ENCODE data around the gene DGKA. TPM values are rescaled to one million over a fixed set of nuclear protein-coding genes. Genes with fewer than 3 reads are reported as not detected.

Gene DGKA
- total and polyA plus RNA-seq, 2 experiments from 2014 or later, result 16.1 to 24.6 TPM

- TF ChIP-seq REST (IDR thresholded peaks at IDR 0.05; ENCODE audit: unreplicated experiment), result no peak
- TF ChIP-seq, protein P1, sequence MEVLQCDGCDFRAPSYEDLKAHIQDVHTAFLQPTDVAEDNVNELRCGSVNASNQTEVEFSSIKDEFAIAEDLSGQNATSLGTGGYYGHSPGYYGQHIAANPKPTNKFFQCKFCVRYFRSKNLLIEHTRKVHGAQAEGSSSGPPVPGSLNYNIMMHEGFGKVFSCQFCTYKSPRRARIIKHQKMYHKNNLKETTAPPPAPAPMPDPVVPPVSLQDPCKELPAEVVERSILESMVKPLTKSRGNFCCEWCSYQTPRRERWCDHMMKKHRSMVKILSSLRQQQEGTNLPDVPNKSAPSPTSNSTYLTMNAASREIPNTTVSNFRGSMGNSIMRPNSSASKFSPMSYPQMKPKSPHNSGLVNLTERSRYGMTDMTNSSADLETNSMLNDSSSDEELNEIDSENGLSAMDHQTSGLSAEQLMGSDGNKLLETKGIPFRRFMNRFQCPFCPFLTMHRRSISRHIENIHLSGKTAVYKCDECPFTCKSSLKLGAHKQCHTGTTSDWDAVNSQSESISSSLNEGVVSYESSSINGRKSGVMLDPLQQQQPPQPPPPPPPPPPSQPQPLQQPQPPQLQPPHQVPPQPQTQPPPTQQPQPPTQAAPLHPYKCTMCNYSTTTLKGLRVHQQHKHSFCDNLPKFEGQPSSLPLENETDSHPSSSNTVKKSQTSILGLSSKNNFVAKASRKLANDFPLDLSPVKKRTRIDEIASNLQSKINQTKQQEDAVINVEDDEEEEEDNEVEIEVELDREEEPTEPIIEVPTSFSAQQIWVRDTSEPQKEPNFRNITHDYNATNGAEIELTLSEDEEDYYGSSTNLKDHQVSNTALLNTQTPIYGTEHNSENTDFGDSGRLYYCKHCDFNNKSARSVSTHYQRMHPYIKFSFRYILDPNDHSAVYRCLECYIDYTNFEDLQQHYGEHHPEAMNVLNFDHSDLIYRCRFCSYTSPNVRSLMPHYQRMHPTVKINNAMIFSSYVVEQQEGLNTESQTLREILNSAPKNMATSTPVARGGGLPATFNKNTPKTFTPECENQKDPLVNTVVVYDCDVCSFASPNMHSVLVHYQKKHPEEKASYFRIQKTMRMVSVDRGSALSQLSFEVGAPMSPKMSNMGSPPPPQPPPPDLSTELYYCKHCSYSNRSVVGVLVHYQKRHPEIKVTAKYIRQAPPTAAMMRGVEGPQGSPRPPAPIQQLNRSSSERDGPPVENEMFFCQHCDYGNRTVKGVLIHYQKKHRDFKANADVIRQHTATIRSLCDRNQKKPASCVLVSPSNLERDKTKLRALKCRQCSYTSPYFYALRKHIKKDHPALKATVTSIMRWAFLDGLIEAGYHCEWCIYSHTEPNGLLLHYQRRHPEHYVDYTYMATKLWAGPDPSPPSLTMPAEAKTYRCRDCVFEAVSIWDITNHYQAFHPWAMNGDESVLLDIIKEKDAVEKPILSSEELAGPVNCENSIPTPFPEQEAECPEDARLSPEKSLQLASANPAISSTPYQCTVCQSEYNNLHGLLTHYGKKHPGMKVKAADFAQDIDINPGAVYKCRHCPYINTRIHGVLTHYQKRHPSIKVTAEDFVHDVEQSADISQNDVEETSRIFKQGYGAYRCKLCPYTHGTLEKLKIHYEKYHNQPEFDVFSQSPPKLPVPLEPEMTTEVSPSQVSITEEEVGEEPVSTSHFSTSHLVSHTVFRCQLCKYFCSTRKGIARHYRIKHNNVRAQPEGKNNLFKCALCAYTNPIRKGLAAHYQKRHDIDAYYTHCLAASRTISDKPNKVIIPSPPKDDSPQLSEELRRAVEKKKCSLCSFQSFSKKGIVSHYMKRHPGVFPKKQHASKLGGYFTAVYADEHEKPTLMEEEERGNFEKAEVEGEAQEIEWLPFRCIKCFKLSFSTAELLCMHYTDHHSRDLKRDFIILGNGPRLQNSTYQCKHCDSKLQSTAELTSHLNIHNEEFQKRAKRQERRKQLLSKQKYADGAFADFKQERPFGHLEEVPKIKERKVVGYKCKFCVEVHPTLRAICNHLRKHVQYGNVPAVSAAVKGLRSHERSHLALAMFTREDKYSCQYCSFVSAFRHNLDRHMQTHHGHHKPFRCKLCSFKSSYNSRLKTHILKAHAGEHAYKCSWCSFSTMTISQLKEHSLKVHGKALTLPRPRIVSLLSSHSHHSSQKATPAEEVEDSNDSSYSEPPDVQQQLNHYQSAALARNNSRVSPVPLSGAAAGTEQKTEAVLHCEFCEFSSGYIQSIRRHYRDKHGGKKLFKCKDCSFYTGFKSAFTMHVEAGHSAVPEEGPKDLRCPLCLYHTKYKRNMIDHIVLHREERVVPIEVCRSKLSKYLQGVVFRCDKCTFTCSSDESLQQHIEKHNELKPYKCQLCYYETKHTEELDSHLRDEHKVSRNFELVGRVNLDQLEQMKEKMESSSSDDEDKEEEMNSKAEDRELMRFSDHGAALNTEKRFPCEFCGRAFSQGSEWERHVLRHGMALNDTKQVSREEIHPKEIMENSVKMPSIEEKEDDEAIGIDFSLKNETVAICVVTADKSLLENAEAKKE (CRISPR knock-in tag; IDR thresholded peaks at IDR 0.05), result no peak
These were observed 41.5 kb downstream of the DGKA start (continued) for GRCh38 chr12:55972456-55972855.

- Histone ChIP-seq H3K9me2 (ENCODE audit: insufficient read depth) (no peaks in the 10 kb centered on the region), H3K79me2 (replicated peaks; ENCODE audit: insufficient read depth) (peaks cover 44% of the 10 kb centered on the region), H3K36me3 (ENCODE audit: insufficient read depth) (0 out of 2 replicates have a peak, but pooled peaks cover 8% of the 10 kb centered on the region), H3F3A (replicated peaks; ENCODE audit: low read depth) (no peaks in the 10 kb centered on the region; the same call in 1 of the 2 replicates), H4K20me1 (replicated peaks; ENCODE audit: insufficient read depth) (peaks cover 6% of the 10 kb centered on the region; the same call in 1 of the 2 replicates), H3K27ac (ENCODE audit: low read depth) (peak overlapping the region; percentile 82), H2AFZ (no peak overlapping the region), H3K4me3 (peak overlapping the region; percentile 47), H3K4me1 (ENCODE audit: insufficient read depth) (peaks cover 8% of the 10 kb centered on the region), H3K27me3 (ENCODE audit: insufficient read depth) (no peaks in the 10 kb centered on the region), H3K4me2 (peak overlapping the region; percentile 69)
- DNase-seq (ENCODE audit: low spot score), result no peak
- Mint-ChIP-seq H3K36me3 (ENCODE audit: low read depth) (peaks cover 29% of the 10 kb centered on the region), H3K4me3 (no peak overlapping the region), H3K4me1 (peaks cover 10% of the 10 kb centered on the region), H3K27ac (no peak overlapping the region), H3K27me3 (ENCODE audit: insufficient read depth, low read depth, poor library complexity) (peaks cover 1% of the 10 kb centered on the region), H3K9me3 (no peaks in the 10 kb centered on the region)
- no peak for ATAC-seq
- no peak for TF ChIP-seq ZNF114 (CRISPR knock-in tag; IDR thresholded peaks at IDR 0.05)
- no peak for TF ChIP-seq STAT1 (IDR thresholded peaks at IDR 0.05; ENCODE audit: unreplicated experiment)
- no peak for TF ChIP-seq NANOG (IDR thresholded peaks at IDR 0.05; ENCODE audit: borderline replicate concordance)
- TF ChIP-seq REST (IDR thresholded peaks at IDR 0.05; ENCODE audit: unreplicated experiment), result no peak
- no peak for TF ChIP-seq ETS1 (IDR thresholded peaks at IDR 0.05)
- no peak for TF ChIP-seq EZH2phosphoT487 (IDR thresholded peaks at IDR 0.05; ENCODE audit: unreplicated experiment)
These were observed 42.1 kb downstream of the DGKA start for GRCh38 chr12:55972911-55973598.

Measured in GM23338 (cell line).